ENCODE measurements around the gene MYO5C. TPM values are rescaled to one million over a fixed set of nuclear protein-coding genes. Genes with fewer than 3 reads are reported as not detected.
A peak's percentile ranks its signal among the peaks of the same experiment; 100 is the strongest.

Gene MYO5C
- total and polyA plus RNA-seq, 2 of the 4 experiments (the other 2 are of a cell fraction): under 0.01 to 0.03 TPM

DNA sequence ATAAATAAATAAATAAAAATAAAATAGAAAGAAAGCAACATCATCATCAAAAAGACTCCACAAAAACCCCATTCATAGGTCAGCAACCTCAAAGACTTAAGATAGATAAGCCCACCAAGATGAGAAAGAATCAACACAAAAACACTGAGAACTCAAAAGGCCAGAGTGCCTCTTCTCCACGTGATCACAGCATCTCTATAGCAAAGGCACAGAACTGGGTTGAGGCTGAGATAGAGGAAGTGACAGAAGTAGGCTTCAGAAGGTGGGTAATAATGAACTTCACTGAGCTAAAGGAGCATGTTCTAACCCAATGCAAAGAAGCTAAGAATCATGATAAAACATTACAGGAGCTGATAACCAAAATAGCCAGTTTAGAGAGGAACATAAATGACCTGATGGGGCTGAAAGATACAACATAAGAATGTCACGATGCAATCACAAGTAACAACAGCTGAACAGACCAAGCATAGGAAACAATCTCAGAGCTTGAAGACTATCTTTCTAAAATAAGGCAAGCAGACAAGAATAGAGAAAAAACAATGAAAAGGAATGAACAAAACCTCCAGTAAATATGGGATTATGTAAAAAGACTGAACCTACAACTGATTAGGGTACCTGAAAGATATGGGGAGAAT, 130.9 kb downstream of the MYO5C start:
- ATAC-seq (ENCODE audit: low read depth): no peak
- Histone ChIP-seq H3K23ac (ENCODE audit: low read depth, low read length) (no peak overlapping the region), H3K14ac (replicated peaks; ENCODE audit: low read depth, low read length) (peak overlapping the region; percentile 23; the same call in 1 of the 2 replicates), H4K5ac (ENCODE audit: low read depth, low read length) (peak overlapping the region; percentile 68; the same call in 1 of the 2 replicates), H3K4me2 (ENCODE audit: low read depth, low read length) (no peak overlapping the region), H3K9me3 (ENCODE audit: control insufficient read depth, insufficient read depth, low read length) (peaks cover 2% of the 10 kb centered on the region; the same call in 1 of the 2 replicates), H3K4me3 (ENCODE audit: insufficient read depth, low read depth, low read length) (no peak overlapping the region), H3K4ac (ENCODE audit: low read depth, low read length) (peak overlapping the region; percentile 42; the same call in 1 of the 2 replicates), H2BK120ac (ENCODE audit: low read depth, low read length) (peak overlapping the region; percentile 67), H2AK5ac (ENCODE audit: low read depth, low read length) (peak overlapping the region; percentile 64; the same call in 1 of the 2 replicates), H2BK5ac (ENCODE audit: low read depth, low read length, poor library complexity, severe bottlenecking) (peak overlapping the region; percentile 9), H2BK15ac (ENCODE audit: low read depth, low read length) (peak overlapping the region; percentile 20; the same call in 2 of the 3 replicates), H2AK9ac (replicated peaks; ENCODE audit: low read depth, low read length, poor library complexity) (no peak overlapping the region), H3K56ac (ENCODE audit: extremely low read depth, insufficient read depth, low read length) (no peak overlapping the region), H3K36me3 (ENCODE audit: control insufficient read depth, insufficient read depth, low read length) (peaks cover 4% of the 10 kb centered on the region; the same call in 1 of the 2 replicates), H4K8ac (ENCODE audit: low read depth in 2 of 2, low read length in 2 of 2) (peak overlapping the region in 1 of 2 experiments; percentile 75; a peak in 2 of 4 replicates), H3K27ac (ENCODE audit: insufficient read depth, low read length) (no peak overlapping the region), H4K91ac (ENCODE audit: insufficient read depth, low read depth, low read length) (peak overlapping the region; percentile 64), H3K4me1 (ENCODE audit: control insufficient read depth, insufficient read depth, low read length) (peaks cover 16% of the 10 kb centered on the region), H2BK20ac (ENCODE audit: low read depth, low read length) (0 out of 2 replicates have a peak overlapping the region, but pooled peaks have one; percentile 31), H3K27me3 (ENCODE audit: control insufficient read depth, insufficient read depth, low read length) (no peaks in the 10 kb centered on the region), H2AFZ (replicated peaks; ENCODE audit: low read length, poor library complexity) (no peak overlapping the region), H3K18ac (ENCODE audit: low read depth, low read length) (peak overlapping the region; percentile 61; the same call in 1 of the 2 replicates), H3K9ac (ENCODE audit: low read depth, low read length) (no peak overlapping the region), H4K20me1 (ENCODE audit: insufficient read depth, low read length) (no peaks in the 10 kb centered on the region; the same call in 1 of the 2 replicates), H3K9me1 (ENCODE audit: insufficient read depth, low read length) (peaks cover 17% of the 10 kb centered on the region), H3K79me1 (ENCODE audit: low read depth in 1 of 2, low read length in 2 of 2) (peaks cover 14 to 42% of the 10 kb centered on the region in 2 experiments; a peak in 3 of 4 replicates)
- in situ Hi-C loops (cut with MboI; ENCODE audit: low sequenced_read_pairs): no loop called here
- no CpG with 5 or more reads among the region's 2 CpGs for WGBS, 2 experiments (ENCODE audit: extremely low coverage in 2 of 2, insufficient read length in 1 of 2)
- DNase-seq: peak; percentile 45
- TF ChIP-seq RCOR1 (IDR thresholded peaks at IDR 0.05; ENCODE audit: insufficient replicate concordance, low read length): no peak
- no peak for TF ChIP-seq MAFK (IDR thresholded peaks at IDR 0.05; ENCODE audit: low read depth, low read length)
- TF ChIP-seq FOS (IDR thresholded peaks at IDR 0.05; ENCODE audit: low read depth, low read length): no peak
- TF ChIP-seq SMC3 (IDR thresholded peaks at IDR 0.05; ENCODE audit: low read depth, low read length): no peak
- TF ChIP-seq BHLHE40 (IDR thresholded peaks at IDR 0.05; ENCODE audit: low read depth, low read length): no peak
- TF ChIP-seq CTCF (conservative IDR thresholded peaks at IDR 0.05; ENCODE audit: low read depth, low read length): no peak
- TF ChIP-seq CHD1 (IDR thresholded peaks at IDR 0.05; ENCODE audit: low read depth, low read length): no peak
- no peak for TF ChIP-seq POLR2A (IDR thresholded peaks at IDR 0.05; ENCODE audit: low read depth, low read length)
- TF ChIP-seq, protein P1, sequence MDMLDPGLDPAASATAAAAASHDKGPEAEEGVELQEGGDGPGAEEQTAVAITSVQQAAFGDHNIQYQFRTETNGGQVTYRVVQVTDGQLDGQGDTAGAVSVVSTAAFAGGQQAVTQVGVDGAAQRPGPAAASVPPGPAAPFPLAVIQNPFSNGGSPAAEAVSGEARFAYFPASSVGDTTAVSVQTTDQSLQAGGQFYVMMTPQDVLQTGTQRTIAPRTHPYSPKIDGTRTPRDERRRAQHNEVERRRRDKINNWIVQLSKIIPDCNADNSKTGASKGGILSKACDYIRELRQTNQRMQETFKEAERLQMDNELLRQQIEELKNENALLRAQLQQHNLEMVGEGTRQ (IDR thresholded peaks at IDR 0.05; ENCODE audit: low read depth, low read length): no peak
- ChIA-PET CTCF (interaction anchor here (1.4 kb wide), 1 partner anchor 25 kb away, joined by 4 read pairs; no protein-coding TSS in a partner anchor), POLR2A (ENCODE audit: unreplicated experiment) (no interaction called here)
- dilution Hi-C loops (cut with HindIII; ENCODE audit: low sequenced_read_pairs, unreplicated experiment): no loop called here
- no TSS peak for BruUV-seq (replicated peaks)
- intact Hi-C loops (cut with micrococcal nuclease): no loop called here
